Measurements from ENCODE around the gene DSCAML1.

Gene DSCAML1

DNA sequence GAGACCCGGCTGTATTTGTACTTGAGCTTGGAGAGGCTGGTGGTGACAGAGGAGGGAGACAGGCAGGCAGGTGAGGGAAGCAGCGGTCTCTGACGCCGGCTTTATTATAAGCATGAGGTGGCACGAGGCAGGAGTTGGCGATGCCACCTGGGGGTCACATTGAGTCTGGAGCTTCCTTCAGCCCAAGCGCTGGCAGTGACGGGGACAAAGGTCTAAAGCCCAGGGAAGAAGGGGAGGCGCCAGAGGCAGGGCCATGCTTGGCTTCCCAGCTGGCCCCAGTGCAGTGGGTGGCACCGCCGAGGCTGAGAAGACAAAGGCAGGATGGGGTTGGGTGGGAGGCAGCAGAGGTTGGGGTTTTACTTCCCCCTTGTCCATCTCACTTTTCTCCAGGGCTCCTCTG lies 23.1 kb upstream of the DSCAML1 start:
- Histone ChIP-seq H3K36me3 (replicated peaks; ENCODE audit: low read depth, low read length) (no peaks in the 10 kb centered on the region), H3K27me3 (ENCODE audit: low read depth, low read length) (no peaks in the 10 kb centered on the region), H3K79me2 (ENCODE audit: low read length) (no peaks in the 10 kb centered on the region), H3K9me3 (ENCODE audit: insufficient read depth, low read length) (no peaks in the 10 kb centered on the region), H2AFZ (ENCODE audit: low read depth, low read length) (no peak overlapping the region), H3K4me1 (ENCODE audit: low read length) (peaks cover 82% of the 10 kb centered on the region), H4K20me1 (ENCODE audit: insufficient read depth, low read length) (no peaks in the 10 kb centered on the region), H3K4me3 (ENCODE audit: low read length) (no peak overlapping the region), H3K9ac (ENCODE audit: low read length) (0 out of 2 replicates have a peak overlapping the region, but pooled peaks have one; percentile 21), H3K27ac (ENCODE audit: low read length) (peak overlapping the region; percentile 18), H3K4me2 (ENCODE audit: low read length) (no peak overlapping the region)
- no peak for TF ChIP-seq EZH2phosphoT487 (IDR thresholded peaks at IDR 0.05; ENCODE audit: low read depth)
- no peak for TF ChIP-seq CTCF (IDR thresholded peaks at IDR 0.05; ENCODE audit: low read depth, low read length)

GRCh38 chr11:117819096-117820040 lies 22.4 kb upstream of the DSCAML1 start:
- TF ChIP-seq CTCF (IDR thresholded peaks at IDR 0.05; ENCODE audit: low read depth, low read length), result peak; percentile 93
- TF ChIP-seq EZH2phosphoT487 (IDR thresholded peaks at IDR 0.05; ENCODE audit: low read depth), result no peak
- H3K4me1 ChIP-seq (ENCODE audit: low read length), result peaks cover 82% of the 10 kb centered on the region

DNA sequence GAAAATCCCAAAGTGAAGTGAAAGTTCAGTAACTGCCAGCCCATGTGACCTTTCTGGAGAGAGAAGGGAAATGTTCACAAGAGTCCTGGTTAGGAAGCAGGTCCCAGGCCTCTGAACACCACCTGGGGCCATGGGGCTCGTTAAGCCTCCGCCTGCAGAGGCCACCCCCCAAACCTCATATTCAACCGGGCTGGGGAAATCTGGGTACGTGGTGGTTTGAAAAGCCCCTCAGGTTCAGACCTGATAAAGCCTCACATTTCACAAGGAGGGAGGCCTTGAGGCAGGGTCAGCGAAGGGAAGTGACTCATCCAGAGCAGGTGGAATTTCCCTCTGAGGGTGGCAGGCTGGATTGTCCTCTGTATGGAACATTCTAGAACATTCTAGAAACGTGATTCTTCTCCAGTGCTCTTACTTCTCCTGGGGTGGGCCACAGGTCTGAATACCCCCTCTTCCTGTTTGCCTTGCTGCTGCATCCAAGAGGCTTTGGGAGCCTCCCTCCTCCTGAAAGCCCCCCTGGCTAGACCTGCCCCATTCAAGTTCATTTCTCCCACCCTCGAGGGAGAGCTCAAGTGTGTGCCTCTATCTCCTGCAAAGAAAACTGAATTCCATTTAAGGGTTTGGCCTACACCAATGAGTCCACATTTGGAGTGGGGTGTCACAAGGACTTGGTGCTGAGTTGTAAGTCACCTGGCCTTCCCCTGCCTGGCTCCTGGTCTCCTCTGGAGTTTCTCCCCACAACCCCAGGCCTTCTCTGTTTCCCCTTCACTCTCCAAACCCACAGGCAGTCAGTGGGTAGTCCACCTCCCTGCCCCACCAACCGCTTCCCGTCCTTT lies 21.2 kb upstream of the DSCAML1 start:
- peaks cover 82% of the 10 kb centered on the region for H3K4me1 ChIP-seq (ENCODE audit: low read length)

More at GRCh38 chr11:117819096-117820040, 22.4 kb upstream of the DSCAML1 start:
- no peaks in the 10 kb centered on the region for H4K20me1 ChIP-seq (ENCODE audit: insufficient read depth, low read length)
- no peaks in the 10 kb centered on the region for H3K79me2 ChIP-seq (ENCODE audit: low read length)
- peak overlapping the region; percentile 96; the same call in 1 of the 2 replicates for H3K9ac ChIP-seq (ENCODE audit: low read length)
- H2AFZ ChIP-seq (ENCODE audit: low read depth, low read length), result no peak overlapping the region
- H3K9me3 ChIP-seq (ENCODE audit: insufficient read depth, low read length), result no peaks in the 10 kb centered on the region
- H3K27ac ChIP-seq (ENCODE audit: low read length), result peak overlapping the region; percentile 97
- no peaks in the 10 kb centered on the region for H3K36me3 ChIP-seq (replicated peaks; ENCODE audit: low read depth, low read length)
- H3K4me2 ChIP-seq (ENCODE audit: low read length), result no peak overlapping the region
- H3K4me3 ChIP-seq (ENCODE audit: low read length), result no peak overlapping the region
- no peaks in the 10 kb centered on the region for H3K27me3 ChIP-seq (ENCODE audit: low read depth, low read length)

More for the DNA sequence above, 21.2 kb upstream of the DSCAML1 start:
- Histone ChIP-seq H4K20me1 (ENCODE audit: insufficient read depth, low read length) (no peaks in the 10 kb centered on the region), H3K4me3 (ENCODE audit: low read length) (no peak overlapping the region), H3K36me3 (replicated peaks; ENCODE audit: low read depth, low read length) (no peaks in the 10 kb centered on the region), H3K4me2 (ENCODE audit: low read length) (peak overlapping the region; percentile 95), H3K79me2 (ENCODE audit: low read length) (no peaks in the 10 kb centered on the region), H2AFZ (ENCODE audit: low read depth, low read length) (peak overlapping the region; percentile 85), H3K9ac (ENCODE audit: low read length) (peak overlapping the region; percentile 96), H3K27ac (ENCODE audit: low read length) (peak overlapping the region; percentile 97), H3K9me3 (ENCODE audit: insufficient read depth, low read length) (no peaks in the 10 kb centered on the region), H3K27me3 (ENCODE audit: low read depth, low read length) (no peaks in the 10 kb centered on the region)
- no peak for TF ChIP-seq CTCF (IDR thresholded peaks at IDR 0.05; ENCODE audit: low read depth, low read length)
- TF ChIP-seq EZH2phosphoT487 (IDR thresholded peaks at IDR 0.05; ENCODE audit: low read depth), result no peak
